Breast epithelium (tissue), 4 donors: ENCODE data around the gene LIMS1. TPM values are rescaled to one million over a fixed set of nuclear protein-coding genes. Genes with fewer than 3 reads are reported as not detected.
"Not testable (repeated sequence)": the region's sequence is repeated elsewhere in the genome, so short reads cannot be mapped to it uniquely, and the experiment has no call there.

Experiments
- DNase-seq, 2 donors: peaks; one replicate each; pipeline ENCODE4 v3.0.0-alpha.2; 2019; ENCODE audit warnings: low spot score in 2 of 2
- H3K27ac ChIP-seq, 2 donors: fragments of 200-600 bp; sonication (generic) in 1 of 2; one replicate each; pipeline ENCODE4 v1.5.1; 2016 to 2019; ENCODE audit warnings: mild to moderate bottlenecking in 1 of 2
- H3K27me3 ChIP-seq, 2 donors: fragments of 200-600 bp; sonication (generic) in 1 of 2; one replicate each; pipeline versions ENCODE4 v1.5.1 to v1.6.0; 2017 to 2019; ENCODE audit warnings: control low read depth in 1 of 2, mild to moderate bottlenecking in 1 of 2
- H3K36me3 ChIP-seq: fragments of 200-600 bp; one replicate; pipeline ENCODE4 v1.5.1; 2019
- H3K4me1 ChIP-seq, 2 donors: fragments of 200-600 bp; sonication (generic); one replicate each; pipeline ENCODE4 v1.5.1; 2016 to 2019; ENCODE audit warnings: control low read depth in 1 of 2
- H3K4me3 ChIP-seq, 3 donors: fragments of 200-600 bp; sonication (generic); 1 replicate in 2 of 3; 2 replicates in 1 of 3; pipeline ENCODE4 v1.5.1; 2016 to 2019; ENCODE audit warnings: mild to moderate bottlenecking in 3 of 3, moderate library complexity in 2 of 3
- H3K9me3 ChIP-seq, 2 donors: fragments of 200-600 bp; sonication (generic) in 1 of 2; one replicate each; pipeline ENCODE4 v1.5.1; 2016 to 2019; ENCODE audit warnings: control low read depth in 1 of 2
- POLR2A ChIP-seq: fragments of 450-650 bp; IDR thresholded peaks from one replicate; pipeline ENCODE4 v1.6.1; 2016; ENCODE audit warnings: antibody characterized with exemption, mild to moderate bottlenecking, moderate library complexity
- POLR2AphosphoS5 ChIP-seq, 3 donors: sonication (generic); formaldehyde crosslinking; IDR thresholded peaks; one replicate each; pipeline ENCODE4 v1.6.1; 2017; ENCODE audit warnings: antibody characterized with exemption in 3 of 3
- intact Hi-C: fragments of 100-400 bp; cut with DNase I; formaldehyde crosslinking; loops from one replicate; pipeline ENCODE4 v1.15.1; 2023; ENCODE audit warnings: low total_unique reads
- total RNA-seq, 3 donors: library from RNA; depleted of rRNA; stranded (reverse); fragments of >200 nt; gene quantifications; one replicate each; pipeline ENCODE4 v1.1.0, GENCODE V29; 2016
- TF ChIP-seq, protein P1 (sequence below), 3 donors: fragments of 450-650 bp; IDR thresholded peaks; one replicate each; pipeline ENCODE4 v1.5.1; 2016 to 2017; ENCODE audit warnings: antibody characterized with exemption in 3 of 3, mild to moderate bottlenecking in 3 of 3, moderate library complexity in 3 of 3

Gene LIMS1, protein sequence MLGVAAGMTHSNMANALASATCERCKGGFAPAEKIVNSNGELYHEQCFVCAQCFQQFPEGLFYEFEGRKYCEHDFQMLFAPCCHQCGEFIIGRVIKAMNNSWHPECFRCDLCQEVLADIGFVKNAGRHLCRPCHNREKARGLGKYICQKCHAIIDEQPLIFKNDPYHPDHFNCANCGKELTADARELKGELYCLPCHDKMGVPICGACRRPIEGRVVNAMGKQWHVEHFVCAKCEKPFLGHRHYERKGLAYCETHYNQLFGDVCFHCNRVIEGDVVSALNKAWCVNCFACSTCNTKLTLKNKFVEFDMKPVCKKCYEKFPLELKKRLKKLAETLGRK
- total RNA-seq, result 100 to 1,000 TPM in 1 of 3 donors, 10 to 100 TPM in 2; 66.5 to 123 (median 93.1) TPM

DNA sequence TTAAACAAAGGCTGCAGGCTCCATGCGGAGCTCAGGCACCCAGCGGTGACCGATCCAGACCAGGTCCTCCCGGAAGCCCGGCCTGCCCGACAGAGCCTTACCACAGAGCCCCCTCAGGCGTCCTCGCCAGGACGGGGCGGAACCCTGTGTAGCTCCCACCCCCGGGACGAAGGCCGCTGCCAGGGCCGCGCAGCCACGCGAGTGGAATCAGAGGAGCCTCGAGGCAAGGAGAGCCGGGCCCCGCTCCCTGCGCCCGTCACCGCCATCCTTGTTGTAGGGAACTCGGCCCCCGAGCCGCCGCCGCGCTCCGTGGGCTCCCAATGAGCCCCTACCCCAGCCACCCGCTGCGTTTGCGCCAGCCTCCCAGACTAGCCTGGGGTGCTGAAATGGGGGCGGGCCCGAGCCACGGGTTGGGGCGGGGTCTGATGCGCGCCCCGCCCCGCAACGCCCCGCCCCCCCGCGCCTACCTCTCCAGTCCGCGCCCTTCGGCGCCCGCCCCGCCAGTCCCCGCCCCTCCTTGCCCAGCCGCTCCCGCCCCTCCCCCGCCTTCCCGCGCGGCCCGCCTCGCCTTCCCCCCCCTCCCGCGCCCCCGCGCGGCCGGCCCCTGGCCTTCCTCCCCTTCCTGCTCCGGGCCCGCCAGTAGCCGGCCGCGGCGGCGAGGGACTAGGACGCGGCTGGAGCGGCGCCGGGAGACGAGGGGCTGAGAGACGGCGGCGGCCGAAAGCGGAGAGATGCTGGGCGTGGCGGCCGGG is at the start of gene LIMS1:
TSS of gene LIMS1 (plus strand) at position 639 of the 752 bp plus-strand sequence. CDS start at position 732, 93 bp downstream.
- TF ChIP-seq POLR2A, result peak; percentile 71
- TF ChIP-seq, protein P1, sequence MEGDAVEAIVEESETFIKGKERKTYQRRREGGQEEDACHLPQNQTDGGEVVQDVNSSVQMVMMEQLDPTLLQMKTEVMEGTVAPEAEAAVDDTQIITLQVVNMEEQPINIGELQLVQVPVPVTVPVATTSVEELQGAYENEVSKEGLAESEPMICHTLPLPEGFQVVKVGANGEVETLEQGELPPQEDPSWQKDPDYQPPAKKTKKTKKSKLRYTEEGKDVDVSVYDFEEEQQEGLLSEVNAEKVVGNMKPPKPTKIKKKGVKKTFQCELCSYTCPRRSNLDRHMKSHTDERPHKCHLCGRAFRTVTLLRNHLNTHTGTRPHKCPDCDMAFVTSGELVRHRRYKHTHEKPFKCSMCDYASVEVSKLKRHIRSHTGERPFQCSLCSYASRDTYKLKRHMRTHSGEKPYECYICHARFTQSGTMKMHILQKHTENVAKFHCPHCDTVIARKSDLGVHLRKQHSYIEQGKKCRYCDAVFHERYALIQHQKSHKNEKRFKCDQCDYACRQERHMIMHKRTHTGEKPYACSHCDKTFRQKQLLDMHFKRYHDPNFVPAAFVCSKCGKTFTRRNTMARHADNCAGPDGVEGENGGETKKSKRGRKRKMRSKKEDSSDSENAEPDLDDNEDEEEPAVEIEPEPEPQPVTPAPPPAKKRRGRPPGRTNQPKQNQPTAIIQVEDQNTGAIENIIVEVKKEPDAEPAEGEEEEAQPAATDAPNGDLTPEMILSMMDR (IDR thresholded peaks at IDR 0.05), result no peak
- peak; percentile 43 to 71 (median 69) for TF ChIP-seq POLR2AphosphoS5 (IDR thresholded peaks at IDR 0.05)
- peak within 1 kb of the TSS; percentile 93 to 97 for H3K27ac ChIP-seq
- no peaks in the 10 kb centered on the region for H3K36me3 ChIP-seq
- peaks cover 0 to 3% of the 10 kb centered on the region in 2 donors for H3K4me1 ChIP-seq
- intact Hi-C loops, result loop anchor here (1.0 kb wide), 1 partner anchor 85 kb away; the partner anchor contains the start of gene GCC2
- DNase-seq, result peak; percentile 87 to 92
- no peaks in the 10 kb centered on the region for H3K9me3 ChIP-seq
- peak within 1 kb of the TSS; percentile 75 to 86 (median 81) for H3K4me3 ChIP-seq
- H3K27me3 ChIP-seq, result no peaks in the 10 kb centered on the region

DNA sequence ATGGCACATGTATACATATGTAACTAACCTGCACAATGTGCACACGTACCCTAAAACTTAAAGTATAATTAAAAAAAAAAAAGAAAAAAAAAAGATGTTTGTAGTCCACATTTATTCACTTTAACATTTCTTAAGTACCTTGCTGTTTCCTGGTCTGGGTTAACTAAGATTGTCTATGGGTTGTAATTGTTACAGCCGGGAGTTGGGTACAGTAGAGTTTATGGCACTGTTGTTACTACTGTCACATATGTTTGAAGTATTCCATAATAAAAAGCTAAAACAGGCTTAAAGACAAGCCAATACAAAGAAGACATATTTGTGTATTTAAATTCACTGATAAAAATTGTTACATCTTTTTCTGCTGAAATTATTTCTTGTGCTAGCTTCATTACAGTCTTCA is 49.0 kb upstream of the LIMS1 start:
- intact Hi-C loops, result no loop called here
- Histone ChIP-seq H3K4me3 (no peak overlapping the region), H3K27ac (no peak overlapping the region), H3K4me1 (no peaks in the 10 kb centered on the region), H3K27me3 (no peaks in the 10 kb centered on the region), H3K36me3 (peaks cover 16% of the 10 kb centered on the region), H3K9me3 (no peaks in the 10 kb centered on the region)
- TF ChIP-seq, protein P1 (IDR thresholded peaks at IDR 0.05), result no peak
- no peak for TF ChIP-seq POLR2AphosphoS5 (IDR thresholded peaks at IDR 0.05)
- TF ChIP-seq POLR2A, result no peak
- DNase-seq, result no peak

DNA sequence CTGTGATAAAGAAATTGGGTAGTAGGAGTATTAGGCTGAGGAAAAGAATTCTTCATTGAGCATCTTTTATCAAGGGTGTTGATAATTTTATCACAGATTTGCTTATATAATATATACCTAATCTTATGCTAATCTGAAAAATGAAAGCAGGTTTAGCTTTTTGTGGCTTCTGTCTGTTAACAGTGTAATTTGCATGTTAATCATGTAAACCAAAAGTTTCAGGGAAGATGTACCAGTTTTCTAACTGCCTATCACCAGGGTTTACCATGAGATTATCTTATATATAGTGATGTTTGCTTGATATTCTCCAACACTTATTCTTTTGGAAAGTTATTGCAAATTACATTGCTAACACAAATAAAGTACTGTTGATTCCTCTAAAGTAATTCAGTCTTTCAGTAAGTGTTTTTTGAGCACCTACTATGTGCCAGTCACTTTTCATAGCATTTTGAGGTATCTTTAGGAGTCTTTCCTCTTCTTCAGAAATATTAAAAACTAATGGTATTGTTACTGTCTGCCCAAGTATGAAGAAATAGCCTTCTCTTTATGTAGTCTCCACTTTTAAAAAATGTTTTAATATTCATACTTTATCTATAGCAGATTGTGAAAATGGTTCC is 43.7 kb upstream of the LIMS1 start:
- H3K27ac ChIP-seq, result no peak overlapping the region
- no peak overlapping the region for H3K4me3 ChIP-seq
- H3K36me3 ChIP-seq, result no peaks in the 10 kb centered on the region
- H3K4me1 ChIP-seq, result no peaks in the 10 kb centered on the region
- no peak for DNase-seq
- no peak for TF ChIP-seq POLR2A
- no peak for TF ChIP-seq POLR2AphosphoS5 (IDR thresholded peaks at IDR 0.05)
- TF ChIP-seq, protein P1 (IDR thresholded peaks at IDR 0.05), result no peak
- no peaks in the 10 kb centered on the region for H3K27me3 ChIP-seq
- no peaks in the 10 kb centered on the region for H3K9me3 ChIP-seq
- intact Hi-C loops, result no loop called here

DNA sequence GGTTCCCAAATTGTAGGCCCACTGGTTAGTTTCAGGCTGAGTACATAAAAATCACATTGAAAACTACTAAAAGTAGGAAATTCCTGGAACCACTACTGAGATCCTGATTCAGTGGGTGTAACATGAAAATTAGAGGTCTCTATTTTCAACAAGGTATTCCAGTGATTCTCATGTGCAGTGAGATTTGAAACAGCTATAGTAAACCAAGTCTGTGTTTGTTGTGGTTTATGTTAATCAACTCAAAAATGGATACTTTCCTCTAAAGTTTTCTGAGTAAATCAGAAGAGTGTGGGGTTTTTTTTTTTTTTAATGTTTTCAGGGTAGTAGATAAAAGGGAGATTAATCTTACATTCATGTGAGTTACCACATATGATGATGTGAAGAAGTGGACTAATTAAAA is 42.4 kb upstream of the LIMS1 start:
- Histone ChIP-seq H3K27ac (no peak overlapping the region), H3K4me1 (no peaks in the 10 kb centered on the region), H3K4me3 (no peak overlapping the region), H3K36me3 (no peaks in the 10 kb centered on the region), H3K27me3 (no peaks in the 10 kb centered on the region), H3K9me3 (no peaks in the 10 kb centered on the region)
- intact Hi-C loops, result no loop called here
- no peak for DNase-seq
- no peak for TF ChIP-seq POLR2A

DNA sequence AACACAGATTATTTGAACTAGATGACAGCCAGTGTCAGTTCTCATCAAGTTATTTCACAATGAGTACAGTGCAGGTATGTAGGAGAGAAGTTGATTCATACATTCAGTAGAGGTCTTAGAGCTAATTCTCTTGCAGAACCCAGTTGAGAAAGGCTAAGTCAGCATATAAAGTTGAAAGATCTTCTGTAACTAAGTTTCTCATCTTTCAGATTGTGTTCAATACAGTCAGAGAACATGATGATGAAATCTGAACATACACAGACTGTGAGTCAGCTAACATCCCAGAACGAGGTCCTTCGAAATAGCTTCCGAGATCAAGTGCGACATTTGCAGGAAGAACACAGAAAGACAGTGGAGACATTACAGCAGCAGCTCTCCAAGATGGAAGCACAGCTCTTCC is 41.9 kb upstream of the LIMS1 start:
- TF ChIP-seq POLR2A, result no peak
- TF ChIP-seq, protein P1 (IDR thresholded peaks at IDR 0.05), result no peak
- no peak for TF ChIP-seq POLR2AphosphoS5 (IDR thresholded peaks at IDR 0.05)
- H3K36me3 ChIP-seq, result no peaks in the 10 kb centered on the region
- no peaks in the 10 kb centered on the region for H3K4me1 ChIP-seq
- no peak for DNase-seq
- H3K27ac ChIP-seq, result no peak overlapping the region
- H3K9me3 ChIP-seq, result no peaks in the 10 kb centered on the region
- intact Hi-C loops, result no loop called here
- no peaks in the 10 kb centered on the region for H3K27me3 ChIP-seq
- H3K4me3 ChIP-seq, result no peak overlapping the region

DNA sequence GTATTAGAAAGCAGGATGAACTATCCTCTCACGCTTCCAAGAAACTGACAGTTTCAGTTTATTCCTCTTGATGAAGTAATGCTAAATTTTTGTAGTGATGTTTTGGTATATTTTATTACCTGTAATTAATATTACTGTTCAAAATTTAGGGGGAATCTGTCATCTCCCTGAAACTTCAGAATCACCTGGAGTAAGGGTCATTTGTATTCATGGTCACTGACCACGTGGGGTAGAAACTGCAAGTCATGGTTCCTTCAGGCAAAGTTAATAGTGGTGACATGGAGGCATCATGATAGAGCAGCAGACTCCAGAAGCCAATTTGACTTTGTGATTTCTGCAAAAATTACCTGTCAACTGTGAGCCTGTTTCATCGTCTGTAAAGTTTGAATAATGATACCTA is 38.1 kb upstream of the LIMS1 start:
- H3K36me3 ChIP-seq, H3K27me3 ChIP-seq, H3K9me3 ChIP-seq, DNase-seq, intact Hi-C loops, H3K4me3 ChIP-seq, H3K27ac ChIP-seq, H3K4me1 ChIP-seq: not testable (repeated sequence)

DNA sequence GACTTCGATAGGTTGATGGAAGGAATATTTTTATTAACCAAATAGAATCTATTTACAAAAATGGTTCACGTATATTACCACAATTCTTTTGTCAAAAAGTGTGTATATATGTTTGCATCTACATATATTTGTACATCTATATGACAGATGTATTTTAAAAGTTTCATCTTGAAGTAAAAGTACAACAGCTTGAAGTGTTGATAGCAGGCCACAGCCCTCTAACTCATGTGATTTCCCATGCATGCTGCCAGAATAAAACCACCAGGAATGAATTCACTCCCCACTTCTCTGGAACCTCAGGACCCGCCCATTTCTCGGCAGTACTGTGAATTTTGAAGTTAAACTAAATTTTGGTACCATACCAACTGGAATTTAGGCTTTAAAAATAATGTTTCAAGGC is 26.6 kb upstream of the LIMS1 start:
- H3K9me3 ChIP-seq, H3K27ac ChIP-seq, H3K27me3 ChIP-seq, DNase-seq, H3K4me1 ChIP-seq, H3K36me3 ChIP-seq, intact Hi-C loops, H3K4me3 ChIP-seq: not testable (repeated sequence)

DNA sequence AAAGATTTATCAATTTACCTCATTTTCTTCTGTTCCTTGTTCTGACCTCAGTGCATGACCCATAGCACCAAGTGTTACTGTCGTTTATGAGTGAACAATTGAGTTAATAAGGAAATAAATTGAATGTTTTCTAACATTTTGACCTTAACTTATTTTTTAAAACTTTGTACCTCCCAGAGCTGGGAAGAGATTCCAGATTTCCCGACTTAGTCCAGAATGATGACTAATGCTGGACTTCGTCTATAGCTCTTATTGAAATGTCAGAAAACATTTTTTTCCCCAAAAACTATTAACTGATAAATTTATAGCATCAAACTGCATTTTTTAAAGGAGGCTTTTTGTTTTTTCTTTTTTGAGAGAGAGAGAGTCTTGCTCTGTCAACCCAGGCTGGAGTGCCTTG is 21.8 kb upstream of the LIMS1 start:
- DNase-seq, H3K27ac ChIP-seq, H3K9me3 ChIP-seq, intact Hi-C loops, H3K4me3 ChIP-seq, H3K27me3 ChIP-seq, H3K4me1 ChIP-seq, H3K36me3 ChIP-seq: not testable (repeated sequence)
